Measurements from ENCODE around the gene WASHC1.
"Not testable (repeated sequence)": the region's sequence is repeated elsewhere in the genome, so short reads cannot be mapped to it uniquely, and the experiment has no call there.

The WASHC1 gene

DNA sequence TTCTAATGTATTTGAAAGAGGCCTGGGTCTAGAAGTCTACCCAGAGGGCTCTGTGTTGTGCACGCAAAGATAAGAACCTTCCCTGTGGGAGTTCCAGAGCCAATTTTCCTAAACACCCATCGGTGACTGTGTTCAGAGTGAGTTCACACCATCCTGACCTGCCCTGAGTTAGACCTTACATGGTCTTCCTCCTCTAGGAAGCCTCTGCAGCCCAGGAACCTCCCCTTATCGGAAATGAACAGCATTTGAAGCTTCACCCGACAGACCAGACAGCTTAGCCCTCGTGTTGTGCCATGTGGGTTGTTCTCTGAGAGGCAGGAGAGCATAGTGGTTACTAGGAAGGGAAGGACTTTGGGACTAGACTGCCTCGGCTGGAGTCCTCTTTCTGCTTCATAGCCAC, 3.1 kb upstream of the WASHC1 start:
- in situ Hi-C loops (cut with HindIII; ENCODE audit: low pct_unique_long_range_greater_than_20kb, low sequenced_read_pairs); DNase-seq (ENCODE audit: low read depth in 1 of 2, low spot score in 1 of 2): not testable (repeated sequence)

- in situ Hi-C loops (cut with HindIII; ENCODE audit: low pct_unique_long_range_greater_than_20kb, low sequenced_read_pairs); DNase-seq (ENCODE audit: low read depth in 1 of 2, low spot score in 1 of 2): not testable (repeated sequence)
Measured at GRCh38 chr9:28775-29174, 481 bp downstream of the WASHC1 start.

DNA sequence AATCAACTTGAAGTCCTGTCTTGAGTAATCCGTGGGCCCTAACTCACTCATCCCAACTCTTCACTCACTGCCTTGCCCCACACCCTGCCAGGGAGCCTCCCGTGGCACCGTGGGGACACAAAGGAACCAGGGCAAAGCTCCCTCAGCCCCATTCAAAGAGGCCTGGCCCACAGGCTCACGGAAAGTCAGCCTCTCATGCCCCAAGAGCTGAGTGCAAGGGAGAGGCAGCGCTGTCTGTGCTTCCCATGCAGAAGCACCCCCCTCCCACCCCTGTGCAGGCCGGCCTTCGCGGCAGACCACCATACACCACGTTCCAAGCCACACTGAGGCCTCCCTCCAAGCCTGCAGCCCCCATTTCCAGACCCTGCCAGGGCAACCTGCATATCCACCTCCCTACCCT, 7.6 kb downstream of the WASHC1 start:
- DNase-seq (ENCODE audit: low read depth in 1 of 2, low spot score in 1 of 2); in situ Hi-C loops (cut with HindIII; ENCODE audit: low pct_unique_long_range_greater_than_20kb, low sequenced_read_pairs): not testable (repeated sequence)

GRCh38 chr9:16875-17274, 12.4 kb downstream of the WASHC1 start:
- in situ Hi-C loops (cut with HindIII; ENCODE audit: low pct_unique_long_range_greater_than_20kb, low sequenced_read_pairs); DNase-seq (ENCODE audit: low read depth in 1 of 2, low spot score in 1 of 2): not testable (repeated sequence)

GRCh38 chr9:14129-14809, 15.0 kb downstream of the WASHC1 start:
- in situ Hi-C loops (cut with HindIII; ENCODE audit: low pct_unique_long_range_greater_than_20kb, low sequenced_read_pairs); DNase-seq (ENCODE audit: low read depth in 1 of 2, low spot score in 1 of 2): not testable (repeated sequence)

GRCh38 chr9:11206-11605, 18.1 kb downstream of the WASHC1 start:
- in situ Hi-C loops (cut with HindIII; ENCODE audit: low pct_unique_long_range_greater_than_20kb, low sequenced_read_pairs); DNase-seq (ENCODE audit: low read depth in 1 of 2, low spot score in 1 of 2): not testable (repeated sequence)

DNA sequence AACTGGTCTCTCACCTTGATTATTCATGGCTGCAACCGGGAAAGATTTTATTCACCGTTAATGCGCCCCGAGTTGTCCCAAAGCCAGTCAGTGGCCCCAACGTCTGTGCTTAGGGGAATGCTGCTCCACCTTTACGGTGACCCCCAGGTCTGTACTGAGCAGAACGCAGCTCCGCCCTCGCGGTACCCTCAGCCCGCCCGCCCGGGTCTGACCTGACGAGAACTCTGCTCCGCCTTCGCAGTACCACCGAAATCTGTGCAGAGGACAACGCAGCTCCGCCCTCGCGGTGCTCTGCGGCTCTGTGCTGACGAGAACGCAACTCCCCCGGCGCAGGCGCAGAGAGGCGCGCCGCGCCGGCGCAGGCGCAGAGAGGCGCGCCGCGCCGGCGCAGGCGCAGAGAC, 18.6 kb downstream of the WASHC1 start:
- peak in 1 of 2 experiments; percentile 14 for DNase-seq (ENCODE audit: low read depth in 1 of 2, low spot score in 1 of 2)
- in situ Hi-C loops (cut with HindIII; ENCODE audit: low pct_unique_long_range_greater_than_20kb, low sequenced_read_pairs): not testable (repeated sequence)

GRCh38 chr9:10207-10606, 19.0 kb downstream of the WASHC1 start:
- peak in 1 of 2 experiments; percentile 7 for DNase-seq (ENCODE audit: low read depth in 1 of 2, low spot score in 1 of 2)
- in situ Hi-C loops (cut with HindIII; ENCODE audit: low pct_unique_long_range_greater_than_20kb, low sequenced_read_pairs): not testable (repeated sequence)
